ENCODE results near the gene ARHGEF17.

Gene ARHGEF17

GRCh38 chr11:73345481-73346160 lies 37.5 kb downstream of the ARHGEF17 start:
- ChIA-PET CTCF (interaction anchor here (1.6 kb wide), 1 partner anchor 48 kb away, joined by 6 read pairs; no protein-coding TSS in a partner anchor), POLR2A (no interaction called here)
- Histone ChIP-seq H3K9me3 (ENCODE audit: control insufficient read depth, insufficient read depth, low read depth, low read length) (no peaks in the 10 kb centered on the region), H3K27ac (ENCODE audit: extremely low read depth, low read depth, low read length) (no peak overlapping the region), H3K4me1 (ENCODE audit: control insufficient read depth, insufficient read depth, low read length) (no peaks in the 10 kb centered on the region), H3K36me3 (ENCODE audit: control insufficient read depth in 2 of 2, insufficient read depth in 1 of 2, low read length in 2 of 2) (peaks cover 0 to 10% of the 10 kb centered on the region in 2 experiments; a peak in 1 of 3 replicates), H3K4me3 (ENCODE audit: low read depth, low read length) (no peak overlapping the region)
- TF ChIP-seq ZNF138 (tag by site-specific recombination; IDR thresholded peaks at IDR 0.05; ENCODE audit: borderline replicate concordance) = no peak
- TF ChIP-seq OSR2 (tag by site-specific recombination; IDR thresholded peaks at IDR 0.05) = no peak
- no peak for TF ChIP-seq KLF8 (tag by site-specific recombination; IDR thresholded peaks at IDR 0.05)
- no peak for TF ChIP-seq ZNF488 (tag by site-specific recombination; IDR thresholded peaks at IDR 0.05)
- TF ChIP-seq ZBTB20 (tag by site-specific recombination; IDR thresholded peaks at IDR 0.05) = no peak
- no peak for TF ChIP-seq ZNF140 (tag by site-specific recombination; IDR thresholded peaks at IDR 0.05)
- TF ChIP-seq ZNF501 (tag by site-specific recombination; IDR thresholded peaks at IDR 0.05) = no peak
- TF ChIP-seq ZNF148 (tag by site-specific recombination; IDR thresholded peaks at IDR 0.05; ENCODE audit: borderline replicate concordance) = no peak
- no peak for TF ChIP-seq ZSCAN30 (tag by site-specific recombination; IDR thresholded peaks at IDR 0.05)
- TF ChIP-seq ZNF548 (tag by site-specific recombination; IDR thresholded peaks at IDR 0.05) = no peak
- TF ChIP-seq ZNF174 (tag by site-specific recombination; IDR thresholded peaks at IDR 0.05) = no peak
- no peak for TF ChIP-seq ZNF549 (tag by site-specific recombination; IDR thresholded peaks at IDR 0.05)
- no peak for TF ChIP-seq WT1 (tag by site-specific recombination; IDR thresholded peaks at IDR 0.05)
- no peak for TF ChIP-seq ZFP41 (tag by site-specific recombination; IDR thresholded peaks at IDR 0.05; ENCODE audit: borderline replicate concordance)
- no peak for TF ChIP-seq ZNF654 (tag by site-specific recombination; IDR thresholded peaks at IDR 0.05; ENCODE audit: low read depth)
- TF ChIP-seq ZNF513 (tag by site-specific recombination; IDR thresholded peaks at IDR 0.05) = no peak
- TF ChIP-seq RBAK (tag by site-specific recombination; IDR thresholded peaks at IDR 0.05) = no peak

- CTCF ChIA-PET = no interaction called here
- peaks cover 0 to 10% of the 10 kb centered on the region in 2 experiments; a peak in 1 of 3 replicates for H3K36me3 ChIP-seq (ENCODE audit: control insufficient read depth in 2 of 2, insufficient read depth in 1 of 2, low read length in 2 of 2)
- H3K4me3 ChIP-seq (ENCODE audit: low read depth, low read length) = no peak overlapping the region
- H3K9me3 ChIP-seq (ENCODE audit: control insufficient read depth, insufficient read depth, low read depth, low read length) = no peaks in the 10 kb centered on the region
- H3K4me1 ChIP-seq (ENCODE audit: control insufficient read depth, insufficient read depth, low read length) = no peaks in the 10 kb centered on the region
- POLR2A ChIA-PET = no interaction called here
- no peak overlapping the region for H3K27ac ChIP-seq (ENCODE audit: extremely low read depth, low read depth, low read length)
- TF ChIP-seq ZNF121 (tag by site-specific recombination; IDR thresholded peaks at IDR 0.05) = no peak
- no peak for TF ChIP-seq HOXA7 (CRISPR knock-in tag; IDR thresholded peaks at IDR 0.05; ENCODE audit: borderline replicate concordance)
- no peak for TF ChIP-seq ZNF660 (tag by site-specific recombination; IDR thresholded peaks at IDR 0.05)
- no peak for TF ChIP-seq ZNF24 (tag by site-specific recombination; IDR thresholded peaks at IDR 0.05)
- no peak for TF ChIP-seq HOXD13 (CRISPR knock-in tag; IDR thresholded peaks at IDR 0.05; ENCODE audit: borderline replicate concordance)
- TF ChIP-seq PBX3 (CRISPR knock-in tag; IDR thresholded peaks at IDR 0.05) = no peak
- no peak for TF ChIP-seq ZNF148 (tag by site-specific recombination; IDR thresholded peaks at IDR 0.05; ENCODE audit: borderline replicate concordance)
- no peak for TF ChIP-seq ZNF837 (tag by site-specific recombination; IDR thresholded peaks at IDR 0.05)
- no peak for TF ChIP-seq ZNF747 (tag by site-specific recombination; IDR thresholded peaks at IDR 0.05)
- no peak for TF ChIP-seq EGR2 (tag by site-specific recombination; IDR thresholded peaks at IDR 0.05; ENCODE audit: low read depth)
- no peak for TF ChIP-seq ZNF501 (tag by site-specific recombination; IDR thresholded peaks at IDR 0.05)
Observed at GRCh38 chr11:73346186-73346935, 38.3 kb downstream of the ARHGEF17 start.
